Regular cardiac myocyte (primary cell): ENCODE measurements around the gene SPATA16. TPM values are rescaled to one million over a fixed set of nuclear protein-coding genes. Genes with fewer than 3 reads are reported as not detected.

Experiments used
- total RNA-seq: library from RNA; depleted of rRNA; stranded (reverse); fragments of >200 nt; gene quantifications from 2 replicates; pipeline ENCODE4 v1.2.3, GENCODE V29; 2014

The SPATA16 gene, protein sequence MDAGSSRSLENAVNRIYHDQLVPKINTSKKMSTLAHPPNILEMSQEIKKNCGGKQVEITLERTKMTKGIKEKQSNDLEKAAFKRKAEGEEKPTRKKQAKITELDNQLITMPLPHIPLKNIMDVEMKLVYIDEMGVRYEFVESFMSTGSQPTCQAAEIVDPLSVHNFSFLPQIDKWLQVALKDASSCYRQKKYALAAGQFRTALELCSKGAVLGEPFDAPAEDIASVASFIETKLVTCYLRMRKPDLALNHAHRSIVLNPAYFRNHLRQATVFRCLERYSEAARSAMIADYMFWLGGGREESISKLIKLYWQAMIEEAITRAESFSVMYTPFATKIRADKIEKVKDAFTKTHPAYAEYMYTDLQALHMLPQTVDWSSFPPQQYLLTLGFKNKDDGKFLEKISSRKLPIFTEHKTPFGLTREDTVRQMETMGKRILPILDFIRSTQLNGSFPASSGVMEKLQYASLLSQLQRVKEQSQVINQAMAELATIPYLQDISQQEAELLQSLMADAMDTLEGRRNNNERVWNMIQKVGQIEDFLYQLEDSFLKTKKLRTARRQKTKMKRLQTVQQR
- total RNA-seq, result not detected in 2 replicates

GRCh38 chr3:173140986-173141385, at the start of gene SPATA16:
SPATA16 (minus strand) TSS chr3:173141235; CDS start chr3:173117731, 23,504 bp downstream.

